Adrenal gland (tissue), 5 donors: Measurements from ENCODE around the gene MCCD1.

Source experiments
- POLR2A ChIP-seq, 2 donors: fragments of 450-650 bp; IDR thresholded peaks; one replicate each; pipeline ENCODE4 v1.6.1; 2017; ENCODE audit warnings: antibody characterized with exemption in 2 of 2, mild to moderate bottlenecking in 2 of 2, moderate library complexity in 1 of 2
- TF ChIP-seq, protein P1 (sequence below), 6 experiments: fragments of 450-650 bp in 4 of 6; fragments of 200-600 bp in 2 of 6; sonication (generic) in 1 of 6; IDR thresholded peaks; 1 replicate in 5 of 6; 2 replicates in 1 of 6; pipeline versions ENCODE4 v1.5.1 to v1.8.0; 2016 to 2021; ENCODE audit warnings: antibody characterized with exemption in 6 of 6, mild to moderate bottlenecking in 2 of 6, moderate library complexity in 1 of 6
- donor health status: DM: no; HTN: no; CAD: no.

GRCh38 chr6:31483392-31483791 lies 45.4 kb upstream of the MCCD1 start:
- TF ChIP-seq, protein P1, sequence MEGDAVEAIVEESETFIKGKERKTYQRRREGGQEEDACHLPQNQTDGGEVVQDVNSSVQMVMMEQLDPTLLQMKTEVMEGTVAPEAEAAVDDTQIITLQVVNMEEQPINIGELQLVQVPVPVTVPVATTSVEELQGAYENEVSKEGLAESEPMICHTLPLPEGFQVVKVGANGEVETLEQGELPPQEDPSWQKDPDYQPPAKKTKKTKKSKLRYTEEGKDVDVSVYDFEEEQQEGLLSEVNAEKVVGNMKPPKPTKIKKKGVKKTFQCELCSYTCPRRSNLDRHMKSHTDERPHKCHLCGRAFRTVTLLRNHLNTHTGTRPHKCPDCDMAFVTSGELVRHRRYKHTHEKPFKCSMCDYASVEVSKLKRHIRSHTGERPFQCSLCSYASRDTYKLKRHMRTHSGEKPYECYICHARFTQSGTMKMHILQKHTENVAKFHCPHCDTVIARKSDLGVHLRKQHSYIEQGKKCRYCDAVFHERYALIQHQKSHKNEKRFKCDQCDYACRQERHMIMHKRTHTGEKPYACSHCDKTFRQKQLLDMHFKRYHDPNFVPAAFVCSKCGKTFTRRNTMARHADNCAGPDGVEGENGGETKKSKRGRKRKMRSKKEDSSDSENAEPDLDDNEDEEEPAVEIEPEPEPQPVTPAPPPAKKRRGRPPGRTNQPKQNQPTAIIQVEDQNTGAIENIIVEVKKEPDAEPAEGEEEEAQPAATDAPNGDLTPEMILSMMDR (IDR thresholded peaks at IDR 0.05), result no peak
- TF ChIP-seq POLR2A (IDR thresholded peaks at IDR 0.05), result no peak
